ENCODE results near the gene ZNF175. TPM values are rescaled to one million over a fixed set of nuclear protein-coding genes. Genes with fewer than 3 reads are reported as not detected.

Gene ZNF175
- total RNA-seq, 1 experiment from 2014 or later: 9.3 TPM

GRCh38 chr19:51560339-51560738, 10.7 kb upstream of the ZNF175 start:
- H2AFZ ChIP-seq (ENCODE audit: low read depth, low read length, poor library complexity, severe bottlenecking): no peak overlapping the region
- H3K9ac ChIP-seq (ENCODE audit: low read length): no peak overlapping the region
- no peak overlapping the region for H3K27ac ChIP-seq (ENCODE audit: low read depth, low read length)
- TF ChIP-seq ZBTB33 (IDR thresholded peaks at IDR 0.05; ENCODE audit: extremely low read depth, insufficient replicate concordance, low read length) (no peak), EZH2phosphoT487 (IDR thresholded peaks at IDR 0.05; ENCODE audit: borderline replicate concordance) (no peak), YY1 (IDR thresholded peaks at IDR 0.05; ENCODE audit: extremely low read depth, insufficient replicate concordance, low read depth, low read length) (no peak)
- intact Hi-C loops (cut with micrococcal nuclease): no loop called here
- H3K79me2 ChIP-seq (ENCODE audit: insufficient read depth, low read length): no peaks in the 10 kb centered on the region
- ChIA-PET CTCF (no interaction called here), RAD21 (ENCODE audit: low non-redundant PET in 1 of 2, low total read pairs in 2 of 2, uncharacterized antibody in 2 of 2, unreplicated experiment in 2 of 2) (no interaction called here), POLR2A (no interaction called here)
- DNase-seq (ENCODE audit: low read depth, low spot score) (no peak), ATAC-seq (no peak)
- H3K27me3 ChIP-seq (ENCODE audit: insufficient read depth, low read length): peaks cover 33% of the 10 kb centered on the region
- H3K4me1 ChIP-seq (ENCODE audit: control insufficient read depth in 1 of 2, insufficient read depth in 2 of 2, low read length in 2 of 2): no peaks in the 10 kb centered on the region
- H4K20me1 ChIP-seq (ENCODE audit: insufficient read depth): no peaks in the 10 kb centered on the region
- no TSS peak for BruUV-seq (replicated peaks)
- H3K4me2 ChIP-seq (ENCODE audit: low read length): no peak overlapping the region
- H3K4me3 ChIP-seq (replicated peaks in 1 of 2; ENCODE audit: low read depth in 1 of 2, low read length in 2 of 2): no peak overlapping the region
- H3K9me2 ChIP-seq (ENCODE audit: insufficient read depth): no peaks in the 10 kb centered on the region
- no peaks in the 10 kb centered on the region for H3K9me3 ChIP-seq (ENCODE audit: control insufficient read depth in 1 of 2, insufficient read depth in 1 of 2, low read depth in 1 of 2, low read length in 2 of 2)
- no peaks in the 10 kb centered on the region for H3K36me3 ChIP-seq (ENCODE audit: control insufficient read depth in 1 of 2, insufficient read depth in 2 of 2, low read length in 2 of 2)

GRCh38 chr19:51564791-51565190, 6.3 kb upstream of the ZNF175 start:
- ATAC-seq: peak; percentile 52
- intact Hi-C loops (cut with micrococcal nuclease): no loop called here
- Histone ChIP-seq H2AFZ (ENCODE audit: low read depth, low read length, poor library complexity, severe bottlenecking) (no peak overlapping the region), H3K4me3 (replicated peaks in 1 of 2; ENCODE audit: low read depth in 1 of 2, low read length in 2 of 2) (no peak overlapping the region), H3K27ac (ENCODE audit: low read depth, low read length) (no peak overlapping the region), H3K36me3 (ENCODE audit: control insufficient read depth in 1 of 2, insufficient read depth in 2 of 2, low read length in 2 of 2) (no peaks in the 10 kb centered on the region), H3K9me2 (ENCODE audit: insufficient read depth) (no peaks in the 10 kb centered on the region), H3K79me2 (ENCODE audit: insufficient read depth, low read length) (no peaks in the 10 kb centered on the region), H3K27me3 (ENCODE audit: insufficient read depth, low read length) (peaks cover 44% of the 10 kb centered on the region), H3K4me2 (ENCODE audit: low read length) (no peak overlapping the region), H3K9me3 (ENCODE audit: control insufficient read depth in 1 of 2, insufficient read depth in 1 of 2, low read depth in 1 of 2, low read length in 2 of 2) (no peaks in the 10 kb centered on the region), H3K4me1 (ENCODE audit: control insufficient read depth in 1 of 2, insufficient read depth in 2 of 2, low read length in 2 of 2) (no peaks in the 10 kb centered on the region), H4K20me1 (ENCODE audit: insufficient read depth) (no peaks in the 10 kb centered on the region), H3K9ac (ENCODE audit: low read length) (no peak overlapping the region)
- ChIA-PET RAD21 (ENCODE audit: low non-redundant PET in 1 of 2, low total read pairs in 2 of 2, uncharacterized antibody in 2 of 2, unreplicated experiment in 2 of 2) (no interaction called here), POLR2A (no interaction called here), CTCF (no interaction called here)
- no peak for DNase-seq (ENCODE audit: low read depth, low spot score)
- BruUV-seq (replicated peaks): no TSS peak
- peak in 1 of 3 experiments; percentile 25; a peak in 1 of 6 replicates for TF ChIP-seq CTCF (IDR thresholded peaks at IDR 0.05 in 2 of 3, conservative IDR thresholded peaks at IDR 0.05 in 1 of 3; ENCODE audit: borderline replicate concordance in 1 of 3, insufficient read depth in 1 of 3, low read depth in 2 of 3, low read length in 2 of 3)
- TF ChIP-seq EZH2 (IDR thresholded peaks at IDR 0.05): no peak

All from HCT116 (cell line).